Activated CD4-positive, alpha-beta T cell treated with anti-CD3 and anti-CD28 coated beads, Interleukin-2, amount 50 U/mL, for 1 hour (primary cell): ENCODE results near the gene HBQ1.
A peak's percentile ranks its signal among the peaks of the same experiment; 100 is the strongest.
"Not testable (repeated sequence)": the region's sequence is repeated elsewhere in the genome, so short reads cannot be mapped to it uniquely, and the experiment has no call there.

Source experiments
- DNase-seq: peaks from one replicate; pipeline ENCODE4 v3.0.0-alpha.2; 2020

Gene HBQ1

GRCh38 chr16:211631-212180 is 31.4 kb downstream of the HBQ1 start:
- DNase-seq, result not testable (repeated sequence)

DNA sequence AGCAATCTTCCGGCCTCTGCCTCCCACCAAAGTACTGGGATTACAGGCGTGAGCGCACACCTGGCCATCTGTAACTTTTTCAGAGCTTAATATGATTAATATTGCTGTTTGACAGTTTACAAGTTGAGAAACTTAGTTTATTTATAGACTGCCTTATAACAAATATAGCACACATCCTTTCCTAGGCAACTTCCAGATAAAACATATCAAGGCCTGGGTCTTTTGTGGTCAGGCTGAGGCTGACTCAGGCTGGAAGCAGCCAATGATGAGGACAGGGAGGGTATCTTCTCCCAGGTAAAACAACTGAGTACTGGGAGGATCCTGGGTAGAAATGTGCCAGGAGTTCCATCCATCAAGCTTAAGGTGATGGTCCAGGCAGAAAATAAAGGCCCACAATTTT is 32.7 kb downstream of the HBQ1 start:
- DNase-seq, result no peak

DNA sequence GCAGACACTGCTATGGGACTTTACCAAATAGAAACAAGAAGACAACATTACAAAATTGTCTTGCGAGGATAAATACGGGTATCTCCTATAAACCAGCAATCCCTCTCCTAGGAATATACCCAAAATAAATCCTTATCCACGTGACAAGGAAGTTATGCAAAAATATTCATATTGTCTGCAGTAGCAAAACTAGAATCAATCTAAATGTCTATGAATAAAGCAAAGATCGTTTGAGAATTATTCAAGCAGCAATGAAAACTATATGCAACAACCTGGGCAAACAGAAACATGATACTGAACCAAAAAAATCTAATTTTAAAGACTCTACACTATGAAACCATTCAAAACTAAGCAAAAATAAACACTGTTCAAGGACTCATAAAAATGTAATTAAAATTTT is 39.8 kb downstream of the HBQ1 start:
- DNase-seq, result no peak

DNA sequence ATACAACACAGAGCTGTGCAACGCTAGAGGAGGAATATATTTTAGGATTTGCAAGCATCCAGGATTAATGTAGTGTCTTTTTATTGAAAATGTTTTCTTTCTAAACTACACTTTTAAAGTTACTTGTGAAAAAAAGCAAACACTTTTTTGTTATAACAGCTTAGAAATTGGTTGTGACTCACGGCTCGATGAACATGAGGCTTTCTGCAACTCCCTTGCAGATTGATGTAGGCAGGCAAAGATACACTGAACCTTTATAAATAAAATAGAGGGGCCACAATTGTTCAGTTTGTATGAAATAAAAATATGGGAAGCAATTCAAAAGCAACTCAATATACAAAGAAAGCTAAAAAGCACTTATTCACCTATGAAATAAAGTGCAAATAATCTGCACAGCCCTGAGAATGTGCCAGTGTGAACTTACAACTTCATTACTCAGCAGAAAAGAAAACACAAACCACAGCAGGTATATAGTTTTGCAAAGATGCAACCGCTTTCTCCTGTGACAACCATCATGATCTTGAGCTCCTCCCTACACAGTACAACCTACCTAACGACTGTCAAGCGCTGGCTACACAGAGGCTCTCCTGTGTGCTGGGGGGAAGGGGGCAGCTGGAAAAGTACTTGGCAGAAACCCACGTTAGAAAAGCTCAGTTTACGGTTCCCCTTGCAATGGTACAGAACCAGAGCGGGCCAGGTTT is 48.0 kb downstream of the HBQ1 start:
- DNase-seq, result no peak

DNA sequence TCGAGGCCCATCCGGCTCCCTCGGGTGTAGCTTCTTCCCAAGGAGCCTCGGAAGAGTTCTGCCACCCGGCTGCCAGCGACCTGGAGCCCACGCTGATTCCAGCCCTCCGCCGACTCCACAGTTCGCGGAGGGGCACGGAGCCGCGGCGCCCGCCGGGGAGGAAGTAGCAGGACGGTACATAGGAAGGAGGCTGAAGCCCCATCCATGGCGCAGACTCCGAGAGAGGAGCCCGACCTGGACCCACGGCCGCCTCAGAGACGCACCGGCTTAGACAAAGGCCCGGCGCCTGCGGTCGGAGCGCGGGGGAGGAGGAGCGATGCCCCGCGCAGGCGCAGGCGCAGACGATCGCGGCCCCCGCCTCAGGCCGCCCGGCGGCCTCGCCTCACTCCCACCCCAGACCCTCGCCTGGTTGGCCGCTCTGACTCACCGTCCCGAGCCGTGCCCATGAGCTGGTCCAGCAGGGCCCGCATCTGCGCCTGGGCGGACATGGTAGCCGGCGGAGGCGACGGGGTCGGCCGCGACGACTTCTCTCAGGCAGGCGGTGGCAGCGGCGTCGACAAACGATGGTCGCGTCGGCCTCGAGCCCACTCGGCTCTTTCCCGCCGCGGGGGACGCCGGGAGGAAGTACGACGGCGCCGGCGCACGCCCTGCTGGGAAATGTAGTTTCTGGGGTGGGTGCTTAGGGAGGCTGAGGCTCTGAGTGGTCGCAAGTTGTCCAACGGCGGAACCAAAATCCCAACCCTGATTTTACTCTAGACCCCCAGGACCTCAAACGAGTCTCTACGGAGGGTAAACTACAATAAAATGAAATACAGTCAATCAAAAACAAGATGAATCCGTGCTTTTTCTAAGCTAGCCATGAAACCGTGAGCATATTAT is 48.8 kb downstream of the HBQ1 start, which contains the start of gene LUC7L:
TSS of gene LUC7L (minus strand) at position 598 of the 879 bp plus-strand sequence. CDS start at position 488, 110 bp downstream.
- DNase-seq, result peak; percentile 78

- DNase-seq, result no peak
Measured at GRCh38 chr16:229731-230281, 49.5 kb downstream of the HBQ1 start.

- DNase-seq, result not testable (repeated sequence)
Measured at GRCh38 chr16:230351-230750, 50.1 kb downstream of the HBQ1 start.
